Ectodermal cell (in vitro differentiated cells): ENCODE results near the gene STARD7. TPM values are rescaled to one million over a fixed set of nuclear protein-coding genes. Genes with fewer than 3 reads are reported as not detected.
"Not testable (repeated sequence)": the region's sequence is repeated elsewhere in the genome, so short reads cannot be mapped to it uniquely, and the experiment has no call there.

Experiments used
- H3K27ac ChIP-seq: 2 replicates; pipeline ENCODE4 v1.7.0; 2013; ENCODE audit warnings: mild to moderate bottlenecking, low read depth, low read length; ENCODE audit not compliant: insufficient read depth, poor library complexity, severe bottlenecking
- H3K27me3 ChIP-seq: 2 replicates; pipeline ENCODE4 v1.7.0; 2013; ENCODE audit warnings: mild to moderate bottlenecking, low read length; ENCODE audit not compliant: insufficient read depth, control insufficient read depth, poor library complexity, severe bottlenecking
- H3K36me3 ChIP-seq: one replicate; pipeline ENCODE4 v1.7.0; 2013; ENCODE audit warnings: low read length; ENCODE audit not compliant: control insufficient read depth, insufficient read depth
- H3K4me1 ChIP-seq: one replicate; pipeline ENCODE4 v1.7.0; 2013; ENCODE audit warnings: low read length; ENCODE audit not compliant: control insufficient read depth, insufficient read depth
- H3K4me3 ChIP-seq: 2 replicates; pipeline ENCODE4 v1.7.0; 2013; ENCODE audit warnings: low read depth, low read length, control low read depth; ENCODE audit not compliant: insufficient read depth
- H3K9me3 ChIP-seq: 2 replicates; pipeline ENCODE4 v1.7.0; 2013; ENCODE audit warnings: mild to moderate bottlenecking, low read length, moderate library complexity; ENCODE audit not compliant: control insufficient read depth
- WGBS, 2 experiments: methylation state at CpG; one replicate each; pipeline ENCODE4 v1.1.7; 2013; ENCODE audit warnings: missing lambda C conversion rate in 2 of 2; 5-methylcytosine and 5-hydroxymethylcytosine counted together
- polyA plus RNA-seq, 4 experiments: library from polyadenylated mRNA; stranded (reverse); fragments of 50-300 nt; gene quantifications; one replicate each; pipeline ENCODE4 v1.2.3, GENCODE V29; 2013

Gene STARD7
- polyA plus RNA-seq (2013, experiment 1 of 4) = 156 TPM
- polyA plus RNA-seq (2013, experiment 2 of 4) = 155 TPM
- polyA plus RNA-seq (2013, experiment 3 of 4) = 115 TPM
- 118 TPM for polyA plus RNA-seq (2013, experiment 4 of 4)

- Histone ChIP-seq H3K36me3 (no peaks in the 10 kb centered on the region), H3K4me1 (peaks cover 14% of the 10 kb centered on the region), H3K27ac (peak within 1 kb of the TSS; percentile 92), H3K27me3 (no peaks in the 10 kb centered on the region), H3K4me3 (peak within 1 kb of the TSS; percentile 97), H3K9me3 (no peaks in the 10 kb centered on the region)
- 0% methylated on average over 100 of the region's 100 CpGs for WGBS, 2 experiments
These were observed at the start of gene STARD7 for GRCh38 chr2:96208143-96209010. Gene STARD7, minus strand, starts transcription at chr2:96208827. Its CDS starts 393 bp downstream, at chr2:96208434.

GRCh38 chr2:96257744-96258143 is 49.1 kb upstream of the STARD7 start:
- not testable (repeated sequence) for H3K27ac ChIP-seq

GRCh38 chr2:96256611-96257113 is 48.0 kb upstream of the STARD7 start:
- H3K4me1 ChIP-seq = no peaks in the 10 kb centered on the region
- no peaks in the 10 kb centered on the region for H3K9me3 ChIP-seq
- H3K36me3 ChIP-seq = peaks cover 16% of the 10 kb centered on the region
- H3K4me3 ChIP-seq = no peak overlapping the region
- WGBS, 2 experiments = 91 to 96% methylated on average over 4 to 6 of the region's 6 CpGs
- no peaks in the 10 kb centered on the region for H3K27me3 ChIP-seq
- peak overlapping the region; percentile 31 for H3K27ac ChIP-seq

More at GRCh38 chr2:96257744-96258143, 49.1 kb upstream of the STARD7 start:
- H3K36me3 ChIP-seq = peaks cover 16% of the 10 kb centered on the region
- not testable (repeated sequence) for H3K27me3 ChIP-seq, H3K4me3 ChIP-seq, H3K4me1 ChIP-seq, H3K9me3 ChIP-seq
- WGBS, 2 experiments = 94 to 97% methylated on average over 3 of the region's 3 CpGs

GRCh38 chr2:96254571-96254970 is 45.9 kb upstream of the STARD7 start:
- Histone ChIP-seq H3K9me3 (no peaks in the 10 kb centered on the region), H3K4me1 (no peaks in the 10 kb centered on the region), H3K27me3 (no peaks in the 10 kb centered on the region), H3K4me3 (no peak overlapping the region), H3K27ac (no peak overlapping the region), H3K36me3 (peaks cover 8% of the 10 kb centered on the region)
- 96 to 97% methylated on average over 11 of the region's 11 CpGs for WGBS, 2 experiments

- H3K4me1 ChIP-seq = no peaks in the 10 kb centered on the region
- H3K27ac ChIP-seq = no peak overlapping the region
- no peaks in the 10 kb centered on the region for H3K27me3 ChIP-seq
- no peak overlapping the region for H3K4me3 ChIP-seq
- 93 to 94% methylated on average over 7 of the region's 7 CpGs for WGBS, 2 experiments
- H3K36me3 ChIP-seq = peaks cover 8% of the 10 kb centered on the region
- no peaks in the 10 kb centered on the region for H3K9me3 ChIP-seq
These were observed 44.4 kb upstream of the STARD7 start for GRCh38 chr2:96253006-96253405.

- no peak overlapping the region for H3K4me3 ChIP-seq
- no peak overlapping the region for H3K27ac ChIP-seq
- 95 to 97% methylated on average over 8 of the region's 8 CpGs for WGBS, 2 experiments
- no peaks in the 10 kb centered on the region for H3K9me3 ChIP-seq
- H3K27me3 ChIP-seq = no peaks in the 10 kb centered on the region
- peaks cover 8% of the 10 kb centered on the region for H3K36me3 ChIP-seq
- no peaks in the 10 kb centered on the region for H3K4me1 ChIP-seq
These were observed 43.9 kb upstream of the STARD7 start for GRCh38 chr2:96252526-96252925.

- 88 to 90% methylated on average over 6 of the region's 6 CpGs for WGBS, 2 experiments
- Histone ChIP-seq H3K27ac (no peak overlapping the region), H3K9me3 (no peaks in the 10 kb centered on the region), H3K4me1 (no peaks in the 10 kb centered on the region), H3K4me3 (no peak overlapping the region), H3K27me3 (no peaks in the 10 kb centered on the region), H3K36me3 (peaks cover 8% of the 10 kb centered on the region)
These were observed 43.2 kb upstream of the STARD7 start for GRCh38 chr2:96251721-96252292.

GRCh38 chr2:96250188-96250587 is 41.6 kb upstream of the STARD7 start:
- Histone ChIP-seq H3K27ac (no peak overlapping the region), H3K27me3 (no peaks in the 10 kb centered on the region), H3K9me3 (no peaks in the 10 kb centered on the region), H3K4me1 (no peaks in the 10 kb centered on the region), H3K36me3 (peaks cover 4% of the 10 kb centered on the region), H3K4me3 (no peak overlapping the region)
- WGBS, 2 experiments = 89 to 91% methylated on average over 6 of the region's 6 CpGs

GRCh38 chr2:96249654-96250053 is 41.0 kb upstream of the STARD7 start:
- 93 to 96% methylated on average over 9 of the region's 9 CpGs for WGBS, 2 experiments
- H3K27ac ChIP-seq = no peak overlapping the region
- H3K9me3 ChIP-seq = no peaks in the 10 kb centered on the region
- H3K4me1 ChIP-seq = no peaks in the 10 kb centered on the region
- H3K36me3 ChIP-seq = peaks cover 2% of the 10 kb centered on the region
- no peak overlapping the region for H3K4me3 ChIP-seq
- H3K27me3 ChIP-seq = no peaks in the 10 kb centered on the region

- Histone ChIP-seq H3K27ac (no peak overlapping the region), H3K4me3 (no peak overlapping the region), H3K9me3 (no peaks in the 10 kb centered on the region), H3K36me3 (no peaks in the 10 kb centered on the region), H3K27me3 (no peaks in the 10 kb centered on the region), H3K4me1 (no peaks in the 10 kb centered on the region)
- 92% methylated on average over 4 of the region's 4 CpGs for WGBS, 2 experiments
These were observed 40.0 kb upstream of the STARD7 start for GRCh38 chr2:96248624-96249023.
